Measurements from ENCODE around the gene ERCC4.
"Not testable (repeated sequence)": the region's sequence is repeated elsewhere in the genome, so short reads cannot be mapped to it uniquely, and the experiment has no call there.

ERCC4 gene

GRCh38 chr16:13919683-13920509 is at the start of gene ERCC4:
TSS of gene ERCC4 (plus strand) at chr16:13920154. CDS start at chr16:13920166, 12 bp downstream.
- peak; percentile 99 for DNase-seq

DNA sequence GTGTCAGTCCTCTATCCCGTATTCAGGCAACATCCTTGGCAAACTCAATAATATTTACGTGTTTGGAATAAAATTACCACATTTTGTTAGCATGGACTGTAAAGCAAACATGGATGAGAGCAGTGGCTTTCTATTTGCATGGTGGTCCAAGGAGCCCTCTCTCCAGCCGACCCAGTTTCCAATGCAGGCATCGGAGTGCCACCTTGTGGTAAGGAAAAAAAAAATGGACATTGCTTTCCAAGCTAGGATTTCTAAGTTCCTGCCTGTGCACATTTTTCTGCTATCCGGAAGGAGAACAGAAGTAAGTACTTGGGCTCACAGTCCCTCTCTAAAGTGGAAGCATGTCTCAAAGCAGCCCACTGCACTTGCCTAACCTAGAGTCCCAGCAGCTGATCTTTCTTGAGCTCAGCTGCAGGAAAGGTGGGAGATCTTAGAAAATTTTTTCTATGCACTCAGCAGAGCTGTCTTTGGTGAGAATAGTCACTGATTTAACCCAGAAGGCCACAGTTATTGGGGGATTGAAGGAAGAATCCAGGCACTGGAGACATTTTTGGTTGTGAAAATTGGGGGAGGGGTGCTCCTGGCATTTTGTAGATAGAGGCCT is 46.0 kb upstream of the ERCC4 start:
- DNase-seq: peak; percentile 56

GRCh38 chr16:13875614-13876284 is 44.2 kb upstream of the ERCC4 start:
- DNase-seq: no peak

- no peak for DNase-seq
Observed at GRCh38 chr16:13883276-13883675, 36.7 kb upstream of the ERCC4 start.

- no peak for DNase-seq
Observed at GRCh38 chr16:13883881-13884280, 36.1 kb upstream of the ERCC4 start.

- DNase-seq: no peak
Observed at GRCh38 chr16:13885700-13886099, 34.3 kb upstream of the ERCC4 start.

GRCh38 chr16:13886608-13887007 is 33.3 kb upstream of the ERCC4 start:
- DNase-seq: no peak

DNA sequence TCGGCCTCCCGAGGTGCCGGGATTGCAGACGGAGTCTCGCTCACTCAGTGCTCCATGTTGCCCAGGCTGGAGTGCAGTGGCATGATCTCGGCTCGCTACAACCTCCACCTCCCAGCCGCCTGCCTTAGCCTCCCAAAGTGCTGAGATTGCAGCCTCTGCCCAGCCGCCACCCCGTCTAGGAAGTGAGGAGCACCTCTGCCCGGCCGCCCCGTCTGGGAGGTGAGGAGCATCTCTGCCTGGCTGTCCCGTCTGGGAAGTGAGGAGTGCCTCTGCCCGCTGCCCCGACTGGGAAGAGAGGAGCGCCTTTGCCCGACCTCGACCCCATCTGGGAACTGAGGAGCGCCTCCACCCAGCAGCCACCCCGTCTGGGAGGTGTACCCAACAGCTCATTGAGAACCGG is 30.6 kb upstream of the ERCC4 start:
- DNase-seq: not testable (repeated sequence)

- DNase-seq: no peak
Observed at GRCh38 chr16:13892301-13892700, 27.7 kb upstream of the ERCC4 start.

GRCh38 chr16:13895516-13895915 is 24.4 kb upstream of the ERCC4 start:
- no peak for DNase-seq

DNA sequence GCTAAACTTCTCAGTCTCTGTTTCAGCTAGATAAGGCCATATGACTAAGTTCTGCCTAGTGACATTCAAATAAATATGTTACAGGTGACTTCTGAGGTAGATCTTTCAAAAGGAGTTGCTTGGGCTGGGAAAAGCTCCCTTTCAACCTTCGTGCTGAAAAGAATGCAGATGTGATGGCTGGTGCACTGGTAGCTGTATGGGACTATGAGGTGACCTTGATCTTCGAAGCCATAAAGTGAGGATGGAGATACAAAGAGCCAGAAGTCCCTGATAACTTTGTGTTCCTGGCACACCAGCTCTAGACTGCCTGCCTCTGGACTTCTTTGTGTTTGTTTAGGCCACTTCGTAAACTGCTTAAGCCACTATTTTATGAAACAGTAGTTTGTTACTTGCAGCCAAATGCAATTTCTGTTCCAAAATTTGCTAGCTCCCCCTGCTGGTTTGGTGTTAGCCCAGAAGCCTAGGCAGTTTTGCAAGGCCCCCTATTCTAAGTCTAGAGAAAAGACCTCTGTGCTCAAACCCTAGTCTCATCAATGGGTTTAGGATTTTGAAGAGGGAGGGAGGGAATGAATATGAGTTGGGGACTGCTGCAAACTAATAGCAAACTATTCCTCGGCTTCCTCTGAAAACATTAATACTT is 23.3 kb upstream of the ERCC4 start:
- DNase-seq: no peak

- DNase-seq: no peak
Observed at GRCh38 chr16:13897806-13898205, 22.1 kb upstream of the ERCC4 start.

GRCh38 chr16:13898233-13898632 is 21.7 kb upstream of the ERCC4 start:
- DNase-seq: no peak

DNA sequence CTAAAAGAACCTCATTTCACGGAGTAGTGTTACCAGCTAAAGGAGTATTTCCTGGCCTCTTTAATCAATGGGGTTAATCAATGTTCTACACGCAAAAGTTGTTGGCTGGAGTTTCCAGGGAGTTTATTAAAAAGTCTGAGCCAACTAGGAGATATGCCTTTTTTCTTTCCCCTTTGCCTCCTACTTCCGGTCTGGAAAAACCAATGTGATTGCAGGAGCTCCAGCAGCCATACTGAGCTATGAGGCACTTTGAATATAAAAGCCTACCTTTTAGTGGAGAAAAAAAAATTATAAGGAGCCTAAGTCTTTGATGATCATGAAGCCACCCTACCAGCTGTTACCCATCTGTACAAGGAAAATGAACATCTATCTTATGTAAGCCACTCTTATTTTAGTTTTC is 17.9 kb upstream of the ERCC4 start:
- DNase-seq: no peak

DNA sequence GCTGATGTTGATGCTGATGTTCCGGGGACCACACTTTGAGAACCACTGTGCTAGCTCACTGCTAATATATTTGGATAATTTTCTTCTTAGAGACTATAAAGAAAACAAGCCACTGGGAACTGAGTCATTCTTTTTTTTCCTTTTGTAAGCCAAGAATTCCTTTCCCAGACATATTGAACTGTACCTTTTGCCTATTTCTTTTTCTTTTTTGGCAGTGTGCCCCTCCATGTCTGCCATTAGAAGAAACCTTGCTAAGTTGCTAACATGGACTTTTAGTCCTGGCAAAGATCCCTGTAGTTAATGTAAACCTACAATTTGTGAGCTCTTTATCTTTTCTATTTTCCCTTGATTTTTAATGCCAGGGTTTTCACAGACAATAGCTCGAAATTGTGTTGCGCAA is 17.3 kb upstream of the ERCC4 start:
- peak; percentile 30 for DNase-seq

DNA sequence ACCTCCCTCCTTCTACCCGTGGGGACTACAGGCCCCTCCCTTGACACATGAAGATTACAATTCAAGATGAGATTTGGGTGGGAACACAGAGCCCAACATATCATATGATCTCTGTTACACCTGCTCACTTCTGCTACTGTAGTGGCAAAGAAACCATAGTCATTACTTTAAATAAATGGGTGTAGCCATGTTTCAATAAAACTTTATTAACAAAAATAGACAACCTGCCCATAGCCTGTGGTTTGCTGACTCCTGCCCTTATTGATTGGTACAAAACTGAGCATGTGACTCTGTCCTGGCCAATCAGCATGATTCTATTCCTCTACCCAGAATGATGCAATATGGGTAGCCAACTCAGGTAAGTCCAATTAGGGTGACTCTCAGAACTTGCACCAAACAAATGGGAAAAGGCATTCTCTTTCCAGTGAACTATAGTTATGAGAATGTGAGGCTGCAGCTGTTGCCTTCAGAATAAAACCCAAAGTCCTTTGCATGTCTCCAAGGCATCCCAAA is 15.7 kb upstream of the ERCC4 start:
- no peak for DNase-seq

DNA sequence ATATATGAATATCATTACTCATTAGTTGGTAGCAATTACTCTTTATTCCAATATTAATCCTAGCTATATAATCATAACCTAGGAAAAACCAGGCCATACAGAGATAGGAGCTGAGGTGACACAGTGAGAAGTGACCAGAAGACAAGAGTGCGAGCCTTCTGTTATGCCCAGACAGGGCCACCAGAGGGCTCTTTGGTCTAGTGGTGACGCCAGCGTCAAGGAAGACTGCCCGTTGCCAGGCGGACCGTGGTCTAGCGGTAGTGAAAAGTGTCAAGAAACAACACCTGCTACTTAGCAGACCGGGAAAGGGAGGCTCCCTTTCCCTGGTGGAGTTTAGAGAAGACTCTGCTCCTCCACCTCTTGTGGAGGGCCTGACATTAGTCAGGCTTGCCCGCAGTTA is 15.1 kb upstream of the ERCC4 start:
- not testable (repeated sequence) for DNase-seq

DNA sequence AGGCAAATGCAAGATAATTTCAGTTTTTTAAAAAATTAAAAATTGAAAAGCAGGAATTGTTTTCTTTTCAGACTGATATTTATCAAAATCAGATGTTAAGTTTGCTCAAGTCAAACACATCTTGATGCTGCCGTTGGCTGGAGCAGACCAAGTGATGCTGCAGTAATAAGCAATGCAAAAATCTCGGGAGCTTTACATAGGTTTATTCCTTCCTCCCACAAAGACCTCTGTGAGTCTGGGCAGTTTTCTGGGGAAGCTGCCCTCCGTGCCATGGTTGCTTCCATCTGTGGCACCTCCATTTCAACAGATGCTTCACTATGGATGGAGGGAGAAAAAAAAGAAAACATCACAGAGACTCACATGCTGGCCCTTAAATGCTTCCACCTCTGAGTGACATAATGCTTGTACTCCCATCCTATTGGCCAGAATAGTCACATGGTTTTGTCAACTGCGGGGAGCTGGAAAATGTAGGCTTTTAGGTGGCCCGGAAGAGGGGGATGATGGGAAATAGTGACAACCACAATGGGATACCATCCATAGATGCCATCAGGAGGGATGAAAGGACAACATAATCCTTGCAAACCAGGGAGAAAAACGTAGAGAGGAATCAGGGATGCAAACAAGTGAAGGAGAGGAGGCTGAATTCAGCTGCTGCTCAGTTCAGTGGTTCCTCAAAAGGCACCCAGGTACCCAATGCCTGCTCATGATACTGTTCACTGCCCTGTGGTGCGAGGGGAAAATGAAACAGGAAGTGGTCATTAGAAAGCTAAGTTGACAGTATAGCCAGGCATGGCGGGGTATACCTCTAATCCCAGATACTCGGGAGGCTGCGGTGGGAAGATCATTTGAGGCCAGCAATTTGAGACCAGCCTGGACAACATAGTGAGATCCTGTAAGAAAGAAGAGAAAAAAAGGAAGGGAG is 13.5 kb upstream of the ERCC4 start:
- DNase-seq: no peak

- no peak for DNase-seq
Observed at GRCh38 chr16:13907431-13907830, 12.5 kb upstream of the ERCC4 start.

- DNase-seq: no peak
Observed at GRCh38 chr16:13909069-13909468, 10.9 kb upstream of the ERCC4 start.

GRCh38 chr16:13909872-13910303 is 10.1 kb upstream of the ERCC4 start:
- no peak for DNase-seq

DNA sequence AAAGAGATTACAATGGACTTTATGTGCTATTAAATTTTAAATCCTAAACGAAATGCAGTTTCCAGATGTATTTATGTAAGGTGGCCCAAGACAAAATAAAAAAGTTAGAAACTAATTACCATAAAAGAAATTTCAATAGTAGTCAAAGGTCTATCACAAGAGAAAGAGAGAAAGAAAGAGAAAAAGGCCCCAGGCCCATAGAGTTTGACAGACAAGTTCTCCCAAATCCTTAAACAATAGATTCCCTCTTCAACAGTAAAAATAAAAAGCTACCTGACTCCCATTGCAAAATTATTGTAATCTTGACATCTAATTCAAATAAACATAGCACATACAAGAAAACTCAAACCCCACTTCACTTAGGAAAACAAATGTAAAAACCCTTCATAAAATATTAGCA is 8.6 kb upstream of the ERCC4 start:
- DNase-seq: no peak

Data from NCI-H1105 treated with DMSO at 0.1 percent for 48 hours (cell line).